SW480 (cell line): ENCODE data around the gene BABAM2.
"Not testable (repeated sequence)": the region's sequence is repeated elsewhere in the genome, so short reads cannot be mapped to it uniquely, and the experiment has no call there.

Source experiments
- DNase-seq: peaks from one replicate; pipeline ENCODE4 v3.0.0-alpha.2; 2016; ENCODE audit warnings: low spot score

BABAM2 gene

DNA sequence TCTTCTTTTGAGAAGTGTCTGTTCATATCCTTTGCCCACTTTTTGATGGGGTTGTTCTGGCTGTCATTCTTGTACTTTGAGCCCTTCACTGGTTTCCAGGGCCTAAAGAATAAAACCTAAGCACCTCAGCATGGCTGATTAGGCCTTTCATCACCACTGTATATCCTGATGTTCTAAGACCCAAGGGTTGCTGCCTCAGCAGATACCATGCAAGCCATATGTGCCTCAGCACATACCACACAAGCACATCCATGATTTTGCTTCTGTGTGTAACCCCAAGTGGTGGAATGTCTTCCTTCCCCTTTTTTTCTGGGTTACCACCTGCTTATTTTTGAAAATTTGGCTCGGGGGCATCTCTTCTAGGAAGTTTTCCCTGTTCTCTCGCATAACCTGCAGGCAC lies 11.7 kb upstream of the BABAM2 start:
- DNase-seq: no peak

DNA sequence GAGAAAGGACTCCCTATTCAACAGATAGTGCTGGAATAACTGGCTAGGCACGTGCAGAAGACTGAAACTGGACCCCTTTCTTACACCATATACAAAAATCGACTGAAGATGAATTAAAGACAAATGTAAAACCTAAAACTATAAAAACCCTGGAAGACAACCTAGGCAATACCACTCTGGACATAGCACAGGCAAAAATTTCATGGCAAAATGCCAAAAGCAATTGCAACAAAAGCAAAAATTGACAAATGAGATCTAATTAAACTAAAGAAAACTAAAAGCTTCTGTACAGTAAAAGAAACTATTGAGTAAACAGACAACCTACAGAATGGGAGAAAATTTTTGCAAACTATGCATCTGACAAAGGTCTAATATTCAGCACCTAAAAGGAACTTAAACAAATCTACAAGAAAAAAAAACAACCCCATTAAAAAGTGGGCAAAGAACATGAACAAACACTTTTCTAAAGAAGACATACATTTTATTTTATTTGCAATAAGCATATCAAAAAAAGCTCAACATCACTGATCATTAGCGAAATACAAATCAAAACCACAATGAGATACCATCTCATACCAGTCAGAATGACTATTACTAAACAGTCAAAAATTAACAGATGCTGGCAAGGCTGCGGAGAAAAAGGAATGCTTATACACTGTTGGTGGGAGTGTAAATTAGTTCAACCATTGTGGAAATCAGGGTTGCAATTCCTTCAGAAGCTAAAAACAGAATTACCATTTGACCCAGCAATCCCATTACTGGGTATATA lies 8.5 kb upstream of the BABAM2 start:
- not testable (repeated sequence) for DNase-seq

DNA sequence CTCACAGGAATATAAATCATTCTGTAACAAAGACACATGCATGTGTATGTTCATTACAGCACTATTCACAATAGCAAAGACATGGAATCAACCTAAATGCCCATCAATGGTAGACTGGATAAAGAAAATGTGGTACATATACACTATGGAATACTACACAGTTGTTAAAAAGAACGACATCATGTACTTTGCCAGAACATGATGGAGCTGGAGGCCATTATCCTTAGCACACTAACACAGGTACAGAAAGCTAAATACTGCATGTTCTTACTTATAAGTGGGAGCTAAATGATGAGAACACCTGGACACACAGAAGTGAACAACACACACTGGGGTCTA lies 8.0 kb upstream of the BABAM2 start:
- not testable (repeated sequence) for DNase-seq

DNA sequence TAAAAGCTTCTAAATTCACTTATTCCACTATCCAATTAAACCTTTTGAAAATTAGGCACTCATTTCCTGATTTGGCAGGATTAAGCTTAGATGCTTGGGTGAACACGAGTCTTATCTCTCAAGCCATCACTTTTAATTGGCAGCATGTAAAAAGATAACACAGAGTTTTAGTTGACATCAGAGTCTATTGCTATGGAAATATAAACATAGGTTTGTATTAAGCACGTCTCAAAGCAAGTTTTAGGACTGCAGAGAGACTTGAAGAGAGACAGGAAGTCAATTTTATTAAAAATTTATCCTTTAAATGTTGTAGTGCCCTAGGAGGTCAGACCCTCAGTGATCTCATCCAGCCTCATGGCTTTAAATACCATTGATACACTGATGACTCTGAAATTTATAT lies 5.9 kb upstream of the BABAM2 start:
- DNase-seq: no peak

DNA sequence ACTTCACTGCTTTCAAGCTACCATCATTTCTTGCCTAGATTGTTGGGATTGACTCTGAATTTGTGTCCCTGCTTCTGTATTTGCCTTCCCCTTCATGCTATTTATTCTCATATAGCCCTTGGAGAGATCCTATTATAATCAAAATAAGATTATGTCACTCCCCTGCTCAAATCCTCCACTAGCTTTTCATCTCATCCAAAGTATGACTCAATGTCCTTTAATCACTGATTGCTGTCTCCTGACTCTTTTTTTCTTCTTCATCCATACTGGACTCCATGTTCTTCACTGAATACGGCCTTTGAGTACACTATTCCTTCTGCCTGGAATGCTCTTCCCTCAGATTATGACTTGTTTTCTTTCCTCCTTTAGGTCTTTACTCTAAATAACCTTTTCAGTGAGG lies 5.3 kb upstream of the BABAM2 start:
- DNase-seq: no peak

DNA sequence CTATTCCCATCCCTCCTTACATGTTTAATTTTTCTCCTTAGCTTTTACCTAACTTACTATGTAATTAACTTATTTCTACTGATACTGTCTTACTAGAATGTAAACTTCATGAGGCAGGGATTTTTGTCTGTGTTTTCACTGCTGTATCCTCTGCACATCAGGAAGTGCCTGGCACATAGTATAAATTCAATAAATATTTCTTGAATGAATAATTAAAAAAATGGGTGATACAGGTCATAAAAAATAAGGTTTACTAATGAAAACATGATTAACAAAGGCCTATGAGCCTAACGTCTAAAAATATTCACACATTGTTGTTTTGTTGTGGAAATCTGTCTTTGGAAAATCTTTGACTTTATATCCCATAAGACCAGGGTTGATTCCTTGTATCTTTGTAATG lies 4.9 kb upstream of the BABAM2 start:
- no peak for DNase-seq

DNA sequence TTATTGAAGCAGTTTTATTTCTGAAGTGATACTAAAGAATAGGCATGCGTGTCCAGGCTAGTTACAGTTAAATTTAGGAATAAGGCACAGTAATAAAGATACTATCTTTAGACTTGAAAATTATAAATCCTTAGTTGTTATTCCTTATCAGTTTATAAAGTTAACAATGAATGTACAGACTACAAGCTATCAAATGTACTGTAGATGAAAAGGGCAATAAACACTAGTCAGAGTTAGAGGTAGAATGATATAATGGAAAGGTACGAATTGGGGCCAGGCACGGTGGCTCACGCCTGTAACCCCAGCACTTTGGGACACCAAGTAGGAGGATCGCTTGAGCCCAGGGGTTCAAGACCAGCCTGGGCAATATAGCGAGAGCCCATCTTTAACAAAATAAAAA lies 4.2 kb upstream of the BABAM2 start:
- DNase-seq: no peak

DNA sequence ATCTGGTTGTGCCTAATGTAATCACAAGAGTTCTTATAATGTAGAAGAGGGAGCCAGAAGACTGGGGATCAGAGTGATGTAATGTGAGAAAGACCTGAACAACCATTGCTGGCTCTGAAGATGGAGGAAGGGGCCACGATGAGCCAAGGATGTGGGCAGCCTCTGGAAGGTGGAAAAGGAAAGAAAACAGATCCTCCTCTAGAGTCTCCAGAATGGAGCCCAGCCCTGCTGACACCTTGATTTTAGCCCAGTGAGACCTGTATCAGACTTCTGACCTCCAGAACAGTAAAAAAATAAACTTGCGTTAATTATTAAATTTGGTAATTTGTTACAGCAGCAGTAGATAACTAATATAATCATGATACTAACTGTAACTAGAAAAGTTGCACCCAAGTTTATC lies 3.4 kb upstream of the BABAM2 start:
- DNase-seq: no peak

DNA sequence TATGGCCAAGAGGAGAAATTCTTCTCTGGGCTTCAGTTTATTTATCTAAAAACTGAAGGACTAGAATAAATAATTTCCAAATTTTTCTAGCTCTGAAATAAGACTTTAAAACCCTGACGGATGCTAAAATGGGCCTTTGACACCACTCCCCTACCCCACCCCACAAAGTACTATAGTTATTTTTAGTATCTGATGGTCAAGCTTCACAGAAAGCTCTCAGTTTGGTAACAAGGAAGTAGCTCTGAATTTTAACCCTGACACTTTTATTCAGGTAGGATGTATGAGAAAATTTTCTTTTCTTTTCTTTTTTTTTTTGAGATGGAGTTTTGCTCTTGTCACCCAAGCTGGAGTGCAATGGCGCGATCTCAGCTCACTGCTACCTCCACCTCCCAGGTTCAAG lies 2.7 kb upstream of the BABAM2 start:
- DNase-seq: no peak

DNA sequence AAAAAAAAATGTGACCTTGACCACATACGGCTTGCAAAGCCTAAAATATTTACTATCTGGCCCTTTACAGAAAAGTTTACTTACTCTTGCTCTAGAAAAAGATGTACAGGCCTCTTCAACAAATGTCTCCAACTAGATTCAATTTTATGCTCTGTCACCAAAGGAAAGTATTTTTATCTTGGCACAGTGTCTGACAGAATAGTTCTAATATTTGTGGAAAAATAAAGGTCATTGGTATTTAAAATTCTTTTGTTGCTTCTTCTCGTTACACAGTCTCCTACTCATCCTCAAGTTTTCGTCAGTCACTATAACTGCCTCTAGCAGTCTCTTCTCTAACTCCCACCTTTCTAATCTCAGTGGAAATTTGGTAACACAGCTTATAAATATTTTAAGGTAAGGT lies 1.7 kb upstream of the BABAM2 start:
- DNase-seq: no peak

DNA sequence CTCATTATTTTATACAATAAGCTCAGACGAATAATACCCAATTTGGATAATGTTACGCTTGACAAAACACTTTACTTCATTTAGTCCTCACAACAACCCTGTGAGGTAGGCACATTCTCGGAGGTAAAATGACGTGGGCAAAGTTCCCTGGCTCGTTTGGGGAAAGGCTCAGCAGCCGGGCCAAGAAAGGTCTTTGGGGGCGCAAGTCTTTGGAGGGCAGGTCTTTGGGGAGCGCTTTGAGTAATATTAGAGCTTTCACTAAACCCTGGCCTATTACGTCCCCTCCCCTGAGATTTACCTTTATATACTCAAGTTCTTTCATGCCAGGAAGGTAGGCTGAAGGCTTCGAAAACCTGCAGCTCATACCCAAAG lies 769 bp upstream of the BABAM2 start:
- DNase-seq: no peak

DNA sequence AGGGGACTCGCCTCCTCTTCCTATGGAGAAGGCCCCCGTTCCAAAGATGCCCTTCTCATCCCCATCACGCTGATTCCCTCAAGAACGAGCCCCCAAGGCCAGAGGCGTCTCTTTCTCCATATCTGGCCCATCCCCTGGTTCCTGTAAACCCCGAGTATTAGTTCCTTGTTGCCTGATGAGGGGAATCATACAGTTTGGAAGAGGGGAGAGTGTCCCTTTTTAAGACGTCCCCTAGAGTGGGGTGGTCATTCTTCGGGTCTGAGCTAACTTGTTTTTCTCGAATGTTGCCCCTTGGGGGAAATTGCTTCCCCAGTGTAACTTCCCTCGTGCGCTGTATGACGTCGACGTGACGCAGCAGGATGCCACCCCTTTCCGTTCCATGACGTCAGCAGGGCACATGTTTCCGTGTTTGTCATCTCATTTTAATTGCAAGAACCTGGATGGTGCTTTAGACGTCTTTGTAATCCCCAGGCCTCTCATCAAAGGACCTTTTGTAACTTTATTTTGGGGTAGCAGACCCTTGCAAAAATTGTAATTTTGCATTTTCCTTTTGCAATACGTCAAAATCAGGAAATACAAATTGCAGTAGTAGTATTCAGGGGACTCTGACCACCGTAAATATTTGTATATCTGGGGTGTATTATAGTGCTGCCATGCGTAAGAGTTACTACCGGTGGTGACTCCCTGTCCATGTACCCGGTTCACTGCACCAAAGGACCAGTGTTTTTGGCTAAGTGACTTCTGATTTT lies 569 bp downstream of the BABAM2 start:
- peak; percentile 83 for DNase-seq

DNA sequence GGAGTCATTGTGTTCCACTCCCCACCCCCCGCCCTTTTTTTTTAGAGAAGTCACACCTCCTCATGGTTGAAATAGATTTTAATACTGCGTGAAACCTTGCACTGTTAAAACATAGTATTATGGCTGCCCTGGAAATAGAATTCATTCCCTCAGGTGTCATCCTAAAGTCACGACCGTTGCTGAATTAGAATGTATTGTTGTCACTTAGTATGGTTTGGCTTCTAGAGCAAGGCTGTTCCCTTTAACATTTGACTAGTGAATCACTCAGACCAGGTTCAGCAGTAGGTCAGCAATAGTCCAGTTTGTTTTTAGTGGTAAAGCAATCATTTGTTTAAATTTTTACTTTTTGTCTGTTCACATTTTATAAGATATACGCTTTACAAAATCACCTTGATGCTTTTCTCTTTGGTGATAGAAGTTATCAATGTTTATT lies 1.2 kb downstream of the BABAM2 start:
- peak; percentile 28 for DNase-seq

DNA sequence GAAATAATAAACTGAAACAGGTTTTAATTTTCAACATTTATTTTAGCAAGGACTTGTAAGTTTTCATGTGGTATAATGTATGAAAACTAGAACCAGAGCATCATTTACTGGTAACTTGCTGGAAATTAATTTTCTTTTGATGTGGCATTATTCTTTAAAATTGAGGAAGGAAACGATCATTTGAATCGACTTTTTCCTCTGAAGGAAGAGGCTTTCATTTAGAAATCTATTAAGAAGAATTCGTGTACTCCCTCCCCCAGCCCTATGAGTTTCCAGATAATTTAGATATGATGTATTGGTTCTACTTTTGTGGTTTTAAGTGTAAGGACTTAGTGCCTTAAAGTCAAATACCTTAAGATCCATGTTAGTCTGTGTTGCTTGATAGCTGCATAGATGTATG lies 2.5 kb downstream of the BABAM2 start:
- DNase-seq: no peak

DNA sequence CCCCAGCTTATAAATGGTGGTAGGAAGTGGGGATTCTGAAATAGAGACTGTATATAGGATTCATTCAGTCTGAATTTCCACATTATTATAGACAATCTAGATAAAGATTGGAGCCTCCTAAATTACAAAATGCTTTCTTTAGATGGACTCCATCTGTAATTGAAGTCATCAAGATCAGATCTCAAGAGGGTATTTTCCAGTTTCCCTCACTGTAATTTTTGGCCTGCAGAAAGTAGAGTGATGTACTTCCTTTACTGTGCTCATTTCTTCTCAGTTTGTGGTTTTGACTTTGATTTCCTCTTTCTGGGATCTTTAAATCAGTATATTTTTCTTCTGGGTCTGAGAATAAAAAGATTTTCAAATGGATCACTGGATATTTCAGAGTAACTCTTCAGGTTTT lies 7.2 kb downstream of the BABAM2 start:
- no peak for DNase-seq

DNA sequence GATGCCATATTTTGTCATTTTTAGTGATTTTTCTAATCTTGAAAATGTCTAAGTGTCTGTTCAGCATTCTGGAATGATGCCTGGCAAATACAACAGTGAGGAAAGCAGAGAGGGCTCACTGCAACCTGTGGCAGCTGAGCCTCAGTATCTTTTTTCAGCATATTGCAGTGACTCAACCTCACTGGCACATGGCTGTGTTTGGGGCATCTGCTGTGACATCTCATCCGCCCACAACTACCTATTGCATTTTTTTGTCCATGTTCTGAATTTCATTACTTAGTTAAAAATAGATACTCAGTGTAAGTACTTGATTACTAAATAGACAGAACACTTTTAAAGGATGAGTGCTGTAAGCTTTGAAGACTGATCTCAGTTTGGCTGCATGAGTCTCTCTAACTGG lies 10.7 kb downstream of the BABAM2 start:
- DNase-seq: no peak

DNA sequence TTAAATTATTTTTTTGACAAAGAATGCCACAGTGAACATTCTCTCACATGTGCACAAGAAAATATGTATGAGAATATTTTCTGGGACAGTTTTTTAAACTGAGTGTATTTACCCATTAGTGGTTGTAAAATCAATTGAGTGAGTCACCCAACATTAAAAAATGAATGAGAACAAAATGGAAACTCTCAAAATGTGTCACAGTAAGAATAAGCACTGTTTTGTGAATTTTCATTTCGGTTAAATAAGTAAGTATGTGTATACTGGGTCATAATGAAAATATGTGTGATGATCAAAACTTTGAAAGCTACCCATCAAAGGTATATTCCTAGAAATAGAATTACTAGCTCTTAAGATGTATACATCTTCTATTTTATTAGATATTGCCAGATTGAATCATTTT lies 11.6 kb downstream of the BABAM2 start:
- no peak for DNase-seq

DNA sequence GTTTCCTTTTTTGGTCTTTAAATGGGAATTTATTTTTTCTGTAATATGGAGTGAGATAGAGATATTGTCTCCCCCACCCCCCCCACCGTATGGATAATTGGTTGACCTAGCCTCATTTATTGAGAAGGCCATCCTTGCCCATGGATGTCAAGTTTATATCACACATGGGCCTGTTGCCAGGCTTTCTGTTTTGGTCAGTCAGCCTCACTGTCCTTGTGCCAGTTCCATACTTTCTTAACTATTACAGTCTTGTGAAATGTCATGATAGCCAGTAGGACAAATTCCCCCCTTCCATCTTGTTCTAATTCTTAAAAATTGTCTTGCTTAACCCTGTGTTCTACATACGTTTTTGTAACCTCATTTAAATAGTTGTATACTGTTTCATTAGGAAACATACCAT lies 12.5 kb downstream of the BABAM2 start:
- DNase-seq: no peak

DNA sequence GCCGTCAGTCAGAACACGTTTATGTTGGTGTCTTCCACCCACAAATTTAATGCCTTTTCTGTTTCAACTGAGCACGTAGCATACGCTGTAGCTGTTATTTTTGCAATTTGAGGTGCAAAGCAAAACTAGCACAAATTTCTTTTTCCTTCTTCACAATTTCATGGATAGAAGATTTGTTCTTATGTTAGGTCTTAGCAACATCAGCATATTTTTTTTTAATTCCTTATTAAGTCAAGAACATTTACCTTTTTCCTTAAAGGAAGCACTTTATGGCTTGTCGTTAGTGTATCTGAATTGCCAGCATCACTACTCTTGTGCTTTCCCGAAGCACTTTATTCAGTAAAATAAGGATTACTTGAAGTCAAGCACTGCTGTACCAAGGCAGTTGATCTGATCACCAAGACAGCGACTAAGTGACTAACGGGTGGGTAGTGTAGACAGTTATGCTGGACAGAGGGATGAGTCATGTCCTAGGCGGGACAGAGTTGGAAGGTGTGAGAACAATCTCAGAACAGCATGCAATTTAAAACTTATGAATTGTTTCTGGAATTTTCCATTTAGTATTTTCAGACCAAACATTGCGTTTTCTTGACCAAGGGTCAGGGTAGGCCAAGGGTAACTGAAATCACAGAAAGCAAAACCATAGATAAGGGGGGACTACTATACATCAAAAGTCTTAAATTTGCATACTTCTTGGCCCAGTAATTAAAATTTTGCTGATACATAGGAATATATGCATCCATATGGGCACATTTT lies 13.3 kb downstream of the BABAM2 start:
- DNase-seq: no peak

DNA sequence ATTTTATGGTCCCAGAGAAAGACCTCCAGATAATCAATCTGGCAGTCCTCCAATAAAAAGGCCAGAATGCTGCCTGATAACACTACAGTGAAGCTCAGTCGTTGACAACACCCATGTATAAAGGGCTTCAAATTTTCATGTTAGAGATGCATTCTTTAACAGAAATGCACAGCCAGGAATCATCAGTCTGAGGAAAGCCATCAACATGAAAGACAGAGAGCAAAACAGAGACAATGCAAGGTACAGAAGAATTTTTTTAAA lies 13.8 kb downstream of the BABAM2 start:
- no peak for DNase-seq

DNA sequence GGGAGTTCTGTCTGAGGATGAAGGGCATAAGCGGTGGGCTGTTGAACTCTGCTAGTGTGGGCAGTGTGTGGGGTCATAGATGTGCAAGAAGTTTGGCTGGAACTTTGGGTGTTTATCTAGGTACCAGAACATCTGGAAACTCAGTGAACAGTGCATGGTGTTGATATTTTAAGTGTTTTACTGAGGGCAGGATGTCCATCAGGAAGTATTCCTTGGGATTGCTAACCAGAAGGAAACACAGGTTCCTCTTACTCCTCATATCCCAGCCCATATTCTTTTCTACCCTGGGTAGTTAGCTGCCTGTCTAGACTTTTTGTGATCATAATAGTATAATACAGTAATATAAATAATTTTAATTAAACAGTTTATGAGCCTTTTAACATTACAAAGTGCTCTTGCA lies 15.5 kb downstream of the BABAM2 start:
- no peak for DNase-seq

DNA sequence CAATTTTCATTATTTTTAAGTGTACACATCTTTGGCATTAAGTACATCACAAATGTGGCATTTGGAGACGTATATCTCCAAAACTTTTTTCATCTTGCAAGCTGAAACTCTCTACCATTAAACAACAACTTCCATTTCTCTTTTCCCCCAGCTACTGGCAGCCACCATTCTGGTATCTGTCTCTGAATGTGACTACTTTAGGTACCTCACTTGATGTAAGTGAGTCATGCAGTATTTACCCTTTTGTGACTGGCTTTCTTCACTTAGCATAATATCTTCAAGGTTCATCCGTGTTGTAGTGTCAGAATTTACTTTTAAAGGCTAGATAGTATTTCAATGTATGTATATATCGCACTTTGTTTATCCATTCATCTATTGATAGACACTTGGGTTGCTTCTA lies 17.0 kb downstream of the BABAM2 start:
- no peak for DNase-seq

DNA sequence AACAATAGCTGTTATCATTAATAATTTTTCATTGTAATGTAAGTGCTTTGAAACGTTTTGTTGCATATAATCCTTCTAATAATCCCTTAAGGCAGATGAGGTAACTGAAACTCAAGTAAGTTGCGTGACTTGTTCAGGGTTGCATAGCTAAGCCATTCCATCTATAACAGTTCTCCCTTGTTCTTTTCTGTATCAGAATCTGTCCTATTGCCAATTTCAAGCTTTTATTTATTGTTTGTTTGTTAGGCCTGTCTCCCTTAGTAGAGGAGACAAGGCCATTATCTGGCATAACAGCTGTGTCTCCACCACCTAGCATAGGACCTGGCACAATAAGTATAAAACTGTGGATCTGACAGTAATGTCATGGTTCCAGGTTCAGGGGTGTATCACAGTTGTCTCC lies 19.4 kb downstream of the BABAM2 start:
- DNase-seq: no peak
